H9 (cell line): ENCODE results near the gene GPR156. TPM values are rescaled to one million over a fixed set of nuclear protein-coding genes. Genes with fewer than 3 reads are reported as not detected.
"Not testable (repeated sequence)": the region's sequence is repeated elsewhere in the genome, so short reads cannot be mapped to it uniquely, and the experiment has no call there.

Experiments used
- DNase-seq: peaks from one replicate; pipeline ENCODE4 v3.0.0-alpha.2; 2017
- H2AFZ ChIP-seq: one replicate; pipeline ENCODE4 v1.6.1; 2013; ENCODE audit warnings: mild to moderate bottlenecking, low read length, control low read depth, moderate library complexity
- H2AK5ac ChIP-seq: 2 replicates; pipeline ENCODE4 v1.6.1; 2013; ENCODE audit warnings: low read length, control low read depth, mixed read lengths; ENCODE audit not compliant: insufficient read length
- H2BK120ac ChIP-seq: one replicate; pipeline ENCODE4 v1.6.1; 2013; ENCODE audit warnings: low read depth, mild to moderate bottlenecking, low read length, control low read depth, inconsistent platforms; ENCODE audit not compliant: poor library complexity, severe bottlenecking
- H2BK12ac ChIP-seq: 2 replicates; pipeline ENCODE4 v1.6.1; 2013; ENCODE audit warnings: low read length, control low read depth, mixed read lengths, low read depth; ENCODE audit not compliant: insufficient read length
- H2BK15ac ChIP-seq: 2 replicates; pipeline ENCODE4 v1.6.1; 2013; ENCODE audit warnings: low read depth, low read length, control low read depth
- H2BK20ac ChIP-seq: one replicate; pipeline ENCODE4 v1.6.1; 2013; ENCODE audit warnings: low read depth, mild to moderate bottlenecking, low read length, control low read depth, inconsistent platforms; ENCODE audit not compliant: poor library complexity, severe bottlenecking
- H2BK5ac ChIP-seq: 2 replicates; pipeline ENCODE4 v1.6.1; 2013; ENCODE audit warnings: low read length, control low read depth, mixed read lengths; ENCODE audit not compliant: insufficient read length
- H3K14ac ChIP-seq: 2 replicates; pipeline ENCODE4 v1.6.1; 2013; ENCODE audit warnings: low read length, control low read depth; ENCODE audit not compliant: insufficient read depth
- H3K18ac ChIP-seq: 2 replicates; pipeline ENCODE4 v1.6.1; 2013; ENCODE audit warnings: low read depth, mild to moderate bottlenecking, mixed read lengths, low read length, control low read depth; ENCODE audit not compliant: insufficient read length
- H3K23ac ChIP-seq: 2 replicates; pipeline ENCODE4 v1.6.1; 2013; ENCODE audit warnings: low read length, control low read depth, mixed read lengths, low read depth; ENCODE audit not compliant: insufficient read length
- H3K23me2 ChIP-seq: 2 replicates; pipeline ENCODE4 v1.6.1; 2013; ENCODE audit warnings: low read depth, mild to moderate bottlenecking, mixed read lengths, low read length, control low read depth; ENCODE audit not compliant: insufficient read length, poor library complexity, severe bottlenecking
- H3K27ac ChIP-seq: 2 replicates; pipeline ENCODE4 v1.5.1; 2013; ENCODE audit warnings: low read length, control low read depth, mixed read lengths, low read depth; ENCODE audit not compliant: insufficient read length
- H3K27me3 ChIP-seq: 2 replicates; pipeline ENCODE4 v1.6.1; 2013; ENCODE audit warnings: low read length, control low read depth, inconsistent platforms; ENCODE audit not compliant: insufficient read depth
- H3K4ac ChIP-seq: 2 replicates; pipeline ENCODE4 v1.6.1; 2013; ENCODE audit warnings: low read depth, mild to moderate bottlenecking, control low read depth, inconsistent platforms, low read length, moderate library complexity
- H3K4me1 ChIP-seq: 2 replicates; pipeline ENCODE4 v1.6.1; 2013; ENCODE audit warnings: low read length, control low read depth, inconsistent platforms; ENCODE audit not compliant: insufficient read depth
- H3K4me2 ChIP-seq: 2 replicates; pipeline ENCODE4 v1.6.1; 2013; ENCODE audit warnings: low read length, control low read depth, mixed read lengths; ENCODE audit not compliant: insufficient read length, insufficient read depth
- H3K56ac ChIP-seq: 2 replicates; pipeline ENCODE4 v1.6.1; 2013; ENCODE audit warnings: low read depth, mild to moderate bottlenecking, mixed read lengths, low read length, control low read depth; ENCODE audit not compliant: insufficient read length
- H3K79me1 ChIP-seq: 2 replicates; pipeline ENCODE4 v1.6.1; 2013; ENCODE audit warnings: low read depth, mild to moderate bottlenecking, moderate library complexity, low read length, control low read depth, inconsistent platforms; ENCODE audit not compliant: insufficient read depth, poor library complexity, severe bottlenecking
- H3K79me2 ChIP-seq: 2 replicates; pipeline ENCODE4 v1.6.1; 2013; ENCODE audit warnings: low read length, control low read depth, inconsistent platforms; ENCODE audit not compliant: insufficient read depth
- H3K9ac ChIP-seq: 2 replicates; pipeline ENCODE4 v1.6.1; 2013; ENCODE audit warnings: low read length, control low read depth, mixed read lengths; ENCODE audit not compliant: insufficient read length; ENCODE audit errors: extremely low read depth
- H3K9me3 ChIP-seq: one replicate; pipeline ENCODE4 v1.6.1; 2013; ENCODE audit warnings: low read depth, low read length, inconsistent platforms; ENCODE audit not compliant: control insufficient read depth
- H3T11ph ChIP-seq: one replicate; pipeline ENCODE4 v1.6.1; 2013; ENCODE audit warnings: mild to moderate bottlenecking, low read length, control low read depth, inconsistent platforms
- H4K20me1 ChIP-seq: one replicate; pipeline ENCODE4 v1.6.1; 2013; ENCODE audit not compliant: control insufficient read depth, insufficient read length, insufficient read depth
- H4K5ac ChIP-seq: 2 replicates; pipeline ENCODE4 v1.6.1; 2013; ENCODE audit warnings: low read depth, mild to moderate bottlenecking, mixed read lengths, low read length, control low read depth; ENCODE audit not compliant: insufficient read length
- H4K8ac ChIP-seq: replicated peaks from 2 replicates; pipeline ENCODE4 v1.6.1; 2013; ENCODE audit warnings: low read length, control low read depth, mixed read lengths, low read depth; ENCODE audit not compliant: insufficient read length
- H4K91ac ChIP-seq: 2 replicates; pipeline ENCODE4 v1.6.1; 2013; ENCODE audit warnings: low read depth, mild to moderate bottlenecking, moderate library complexity, mixed read lengths, low read length, control low read depth; ENCODE audit not compliant: insufficient read length
- H3K27ac Mint-ChIP-seq, 3 experiments: 2 replicates in 2 of 3; 3 replicates in 1 of 3; pipeline ENCODE4 v1.8.0; 2020 to 2021; ENCODE audit warnings: mixed read lengths in 3 of 3, mild to moderate bottlenecking in 1 of 3, moderate library complexity in 1 of 3
- H3K27me3 Mint-ChIP-seq: 2 replicates; pipeline ENCODE4 v1.8.0; 2021; ENCODE audit warnings: low read depth, mild to moderate bottlenecking, moderate library complexity, mixed read lengths
- H3K36me3 Mint-ChIP-seq, 3 experiments: 2 replicates in 2 of 3; 3 replicates in 1 of 3; pipeline ENCODE4 v1.8.0; 2020 to 2021; ENCODE audit warnings: low read depth in 3 of 3, mixed read lengths in 3 of 3; ENCODE audit not compliant: insufficient read depth in 1 of 3
- H3K4me1 Mint-ChIP-seq, 2 experiments: 2 replicates each; pipeline ENCODE4 v1.8.0; 2020; ENCODE audit warnings: mixed read lengths in 2 of 2
- H3K4me3 Mint-ChIP-seq, 2 experiments: 2 replicates in 1 of 2; 3 replicates in 1 of 2; pipeline ENCODE4 v1.8.0; 2020 to 2021; ENCODE audit warnings: mild to moderate bottlenecking in 2 of 2, mixed read lengths in 2 of 2, moderate library complexity in 1 of 2
- H3K9me3 Mint-ChIP-seq, 2 experiments: 2 replicates in 1 of 2; 3 replicates in 1 of 2; pipeline ENCODE4 v1.8.0; 2020; ENCODE audit warnings: mild to moderate bottlenecking in 2 of 2, mixed read lengths in 2 of 2, moderate library complexity in 1 of 2
- WGBS: extraction: QIAGEN DNeasy Blood & Tissue Kit; methylation state at CpG from one replicate; pipeline ENCODE4 v1.1.7; 2013; ENCODE audit warnings: missing lambda C conversion rate, low lambda C conversion rate, mixed read lengths; ENCODE audit not compliant: insufficient read length; ENCODE audit errors: extremely low coverage; 5-methylcytosine and 5-hydroxymethylcytosine counted together
- total RNA-seq: library from RNA; stranded (reverse); gene quantifications from 2 replicates; pipeline ENCODE4 v1.2.1, GENCODE V29; 2021
- TF ChIP-seq, protein P1 (sequence below): fragments of 200-600 bp; sonication (generic); conservative IDR thresholded peaks from 3 replicates; pipeline ENCODE4 v1.8.0; 2021; ENCODE audit warnings: antibody characterized with exemption, mild to moderate bottlenecking

GPR156 gene
- total RNA-seq, 1 experiment from 2014 or later, result 1.8 TPM

DNA sequence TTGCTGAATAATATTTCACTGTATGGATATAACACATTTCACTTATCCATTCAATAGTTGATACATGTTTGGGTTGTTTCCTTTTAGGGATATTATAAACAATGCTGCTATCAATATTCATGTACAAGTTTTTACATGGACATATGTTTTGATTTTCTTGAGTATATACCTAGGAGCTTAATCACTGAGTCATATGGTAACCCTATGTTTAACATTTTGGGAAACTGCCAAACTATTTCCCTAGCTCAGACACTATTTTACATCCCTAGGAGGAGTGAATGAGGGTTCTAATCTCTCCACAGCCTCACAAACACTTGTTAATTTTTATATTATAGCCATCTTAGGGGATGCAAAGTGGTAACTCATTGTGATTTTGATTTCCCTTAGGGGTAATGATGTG is 66.0 kb downstream of the GPR156 start:
- Histone ChIP-seq H3K4ac (no peak overlapping the region), H4K91ac (no peak overlapping the region), H3K27me3 (no peaks in the 10 kb centered on the region), H3K9ac (no peak overlapping the region), H2BK12ac (no peak overlapping the region), H2BK15ac (no peak overlapping the region), H4K5ac (no peak overlapping the region), H3T11ph (no peak overlapping the region), H3K23ac (no peak overlapping the region), H3K27ac (no peak overlapping the region), H2BK120ac (no peak overlapping the region), H3K56ac (no peak overlapping the region), H3K4me1 (no peaks in the 10 kb centered on the region; the same call in 1 of the 2 replicates), H3K79me2 (no peaks in the 10 kb centered on the region), H4K20me1 (no peaks in the 10 kb centered on the region), H2BK20ac (no peak overlapping the region), H3K18ac (no peak overlapping the region), H3K23me2 (no peaks in the 10 kb centered on the region), H2AK5ac (no peak overlapping the region), H3K9me3 (no peaks in the 10 kb centered on the region), H3K79me1 (no peaks in the 10 kb centered on the region), H2BK5ac (no peak overlapping the region), H3K14ac (no peak overlapping the region), H2AFZ (no peak overlapping the region), H3K4me2 (no peak overlapping the region), H4K8ac (no peak overlapping the region)
- peaks cover 2 to 5% of the 10 kb centered on the region in 2 experiments for H3K4me1 Mint-ChIP-seq
- DNase-seq, result no peak
- TF ChIP-seq, protein P1, sequence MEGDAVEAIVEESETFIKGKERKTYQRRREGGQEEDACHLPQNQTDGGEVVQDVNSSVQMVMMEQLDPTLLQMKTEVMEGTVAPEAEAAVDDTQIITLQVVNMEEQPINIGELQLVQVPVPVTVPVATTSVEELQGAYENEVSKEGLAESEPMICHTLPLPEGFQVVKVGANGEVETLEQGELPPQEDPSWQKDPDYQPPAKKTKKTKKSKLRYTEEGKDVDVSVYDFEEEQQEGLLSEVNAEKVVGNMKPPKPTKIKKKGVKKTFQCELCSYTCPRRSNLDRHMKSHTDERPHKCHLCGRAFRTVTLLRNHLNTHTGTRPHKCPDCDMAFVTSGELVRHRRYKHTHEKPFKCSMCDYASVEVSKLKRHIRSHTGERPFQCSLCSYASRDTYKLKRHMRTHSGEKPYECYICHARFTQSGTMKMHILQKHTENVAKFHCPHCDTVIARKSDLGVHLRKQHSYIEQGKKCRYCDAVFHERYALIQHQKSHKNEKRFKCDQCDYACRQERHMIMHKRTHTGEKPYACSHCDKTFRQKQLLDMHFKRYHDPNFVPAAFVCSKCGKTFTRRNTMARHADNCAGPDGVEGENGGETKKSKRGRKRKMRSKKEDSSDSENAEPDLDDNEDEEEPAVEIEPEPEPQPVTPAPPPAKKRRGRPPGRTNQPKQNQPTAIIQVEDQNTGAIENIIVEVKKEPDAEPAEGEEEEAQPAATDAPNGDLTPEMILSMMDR, result no peak
- no peak overlapping the region for H3K27ac Mint-ChIP-seq
- H3K4me3 Mint-ChIP-seq, result no peak overlapping the region
- no peaks in the 10 kb centered on the region for H3K27me3 Mint-ChIP-seq
- H3K36me3 Mint-ChIP-seq, result no peaks in the 10 kb centered on the region
- H3K9me3 Mint-ChIP-seq, result no peaks in the 10 kb centered on the region; a peak in 1 of 5 replicates

DNA sequence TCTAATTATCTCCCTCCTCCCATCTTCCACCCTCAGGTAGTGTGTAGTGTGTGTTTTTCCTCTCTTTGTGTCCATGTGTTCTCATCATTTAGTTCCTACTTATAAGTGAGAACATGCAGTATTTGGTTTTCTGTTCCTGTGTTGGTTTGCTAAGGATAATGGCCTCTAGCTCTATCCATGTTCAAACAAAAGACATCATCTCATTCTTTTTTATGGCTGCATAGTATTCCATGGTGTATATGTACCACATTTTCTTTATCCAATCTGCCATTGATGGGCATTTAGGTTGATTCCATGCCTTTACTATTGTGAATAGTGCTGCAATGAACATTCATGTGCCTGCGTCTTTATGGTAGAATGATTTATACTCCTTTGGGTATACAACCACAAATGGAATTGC is 68.4 kb downstream of the GPR156 start:
- H3K79me1 ChIP-seq, H3K4me1 ChIP-seq, H3K23me2 ChIP-seq, H4K5ac ChIP-seq, H3K56ac ChIP-seq, H2BK20ac ChIP-seq, H2AK5ac ChIP-seq, H3K79me2 ChIP-seq, DNase-seq, H3K27ac Mint-ChIP-seq, H3K36me3 Mint-ChIP-seq, H3T11ph ChIP-seq, H4K20me1 ChIP-seq, H3K4me3 Mint-ChIP-seq, H3K18ac ChIP-seq, H2BK5ac ChIP-seq, H3K9me3 Mint-ChIP-seq, H2AFZ ChIP-seq, H3K23ac ChIP-seq, H3K4me2 ChIP-seq, H4K91ac ChIP-seq, H3K27ac ChIP-seq, H2BK12ac ChIP-seq, H3K9me3 ChIP-seq, H3K9ac ChIP-seq, H3K14ac ChIP-seq, H3K27me3 Mint-ChIP-seq, H2BK120ac ChIP-seq, H2BK15ac ChIP-seq, H3K4me1 Mint-ChIP-seq, H3K4ac ChIP-seq, H4K8ac ChIP-seq, H3K27me3 ChIP-seq: not testable (repeated sequence)
- no CpG with 5 or more reads among the region's 1 CpG for WGBS
